ENCODE results near the gene CFDP1. TPM values are rescaled to one million over a fixed set of nuclear protein-coding genes. Genes with fewer than 3 reads are reported as not detected.

The CFDP1 gene
- total and polyA plus RNA-seq, 2 of the 13 experiments (the other 11 are each of a cell fraction or from before 2014, with no cell fraction given) = 78.6 to 153 TPM

GRCh38 chr16:75262800-75263127 lies 170.5 kb downstream of the CFDP1 start:
- no peak; the same call in 2 of the 3 replicates for ATAC-seq
- in situ Hi-C loops (cut with HindIII; ENCODE audit: extremely low pct_ligation_motif_present, low pct_unique_long_range_greater_than_20kb) = no loop called here
- no peaks in the 10 kb centered on the region for H3K27me3 ChIP-seq (ENCODE audit: control insufficient read depth in 1 of 2, insufficient read depth in 2 of 2, low read length in 2 of 2)
- no peak for FAIRE-seq
- 68% methylated on average over 4 of the region's 5 CpGs for WGBS (ENCODE audit: low lambda C conversion rate)
- DNase-seq (ENCODE audit: low spot score) = no peak
- peaks cover 76% of the 10 kb centered on the region for H3K4me1 ChIP-seq (ENCODE audit: insufficient read depth, low read length)
- ChIA-PET POLR2A (interaction anchor here (0.8 to 9.3 kb wide), 10 partner anchors 9 to 171 kb away, joined by 3 to 151 read pairs (median 10); partner anchors contain the start of genes BCAR1 and CFDP1), CTCF (ENCODE audit: low intra/inter-chr PET ratio, low total read pairs) (no interaction called here)
- no TSS peak for BruUV-seq (replicated peaks)
- H2AFZ ChIP-seq (ENCODE audit: low read length) = no peak overlapping the region
- H3K9ac ChIP-seq (ENCODE audit: insufficient read depth, low read depth, low read length) = peak overlapping the region; percentile 96
- no peaks in the 10 kb centered on the region for H3K9me3 ChIP-seq (ENCODE audit: low read length)
- intact Hi-C loops (cut with micrococcal nuclease; ENCODE audit: unreplicated experiment) = loop anchor here (1.0 to 5.0 kb wide), 3 partner anchors 24 to 200 kb away; partner anchors contain the start of gene TMEM170A
- peak overlapping the region; percentile 61 for H3K27ac ChIP-seq (ENCODE audit: extremely low read length, insufficient read depth, low read length)
- H3K36me3 ChIP-seq (replicated peaks in 1 of 2; ENCODE audit: control insufficient read depth in 1 of 2, insufficient read depth in 2 of 2, low read length in 2 of 2) = peaks cover 4 to 5% of the 10 kb centered on the region in 2 experiments; a peak in 1 of 5 replicates
- peak overlapping the region in 2 of 3 experiments; percentile 2 to 96; a peak in 3 of 6 replicates for H3K4me3 ChIP-seq (replicated peaks in 1 of 3; ENCODE audit: insufficient read depth in 1 of 3, low read depth in 2 of 3, low read length in 3 of 3)
- H3K4me2 ChIP-seq (ENCODE audit: low read depth, low read length) = peak overlapping the region; percentile 98
- peaks cover 74% of the 10 kb centered on the region for H3K79me2 ChIP-seq (ENCODE audit: insufficient read depth, low read length)
- peaks cover 42% of the 10 kb centered on the region for H4K20me1 ChIP-seq (ENCODE audit: insufficient read depth, low read length)
- TF ChIP-seq KDM2A (CRISPR knock-in tag; IDR thresholded peaks at IDR 0.05; ENCODE audit: borderline replicate concordance, low read depth) = no peak
- no peak for TF ChIP-seq JARID2 (CRISPR knock-in tag; IDR thresholded peaks at IDR 0.05; ENCODE audit: insufficient replicate concordance)
- TF ChIP-seq ATF7 (IDR thresholded peaks at IDR 0.05) = no peak
- no peak for TF ChIP-seq ATF7 (CRISPR knock-in tag; IDR thresholded peaks at IDR 0.05)
- TF ChIP-seq DDIT3 (CRISPR knock-in tag; IDR thresholded peaks at IDR 0.05) = no peak
- no peak for TF ChIP-seq PLRG1 (conservative IDR thresholded peaks at IDR 0.05)
- 0 out of 2 replicates have a peak, but pooled peaks have one; percentile 6 for TF ChIP-seq SNAPC4 (CRISPR knock-in tag; IDR thresholded peaks at IDR 0.05)
- TF ChIP-seq CEBPB (IDR thresholded peaks at IDR 0.05; ENCODE audit: borderline replicate concordance, low read depth, low read length) = no peak
- no peak for TF ChIP-seq ZBTB46 (CRISPR knock-in tag; IDR thresholded peaks at IDR 0.05; ENCODE audit: borderline replicate concordance)
- TF ChIP-seq, protein P1, sequence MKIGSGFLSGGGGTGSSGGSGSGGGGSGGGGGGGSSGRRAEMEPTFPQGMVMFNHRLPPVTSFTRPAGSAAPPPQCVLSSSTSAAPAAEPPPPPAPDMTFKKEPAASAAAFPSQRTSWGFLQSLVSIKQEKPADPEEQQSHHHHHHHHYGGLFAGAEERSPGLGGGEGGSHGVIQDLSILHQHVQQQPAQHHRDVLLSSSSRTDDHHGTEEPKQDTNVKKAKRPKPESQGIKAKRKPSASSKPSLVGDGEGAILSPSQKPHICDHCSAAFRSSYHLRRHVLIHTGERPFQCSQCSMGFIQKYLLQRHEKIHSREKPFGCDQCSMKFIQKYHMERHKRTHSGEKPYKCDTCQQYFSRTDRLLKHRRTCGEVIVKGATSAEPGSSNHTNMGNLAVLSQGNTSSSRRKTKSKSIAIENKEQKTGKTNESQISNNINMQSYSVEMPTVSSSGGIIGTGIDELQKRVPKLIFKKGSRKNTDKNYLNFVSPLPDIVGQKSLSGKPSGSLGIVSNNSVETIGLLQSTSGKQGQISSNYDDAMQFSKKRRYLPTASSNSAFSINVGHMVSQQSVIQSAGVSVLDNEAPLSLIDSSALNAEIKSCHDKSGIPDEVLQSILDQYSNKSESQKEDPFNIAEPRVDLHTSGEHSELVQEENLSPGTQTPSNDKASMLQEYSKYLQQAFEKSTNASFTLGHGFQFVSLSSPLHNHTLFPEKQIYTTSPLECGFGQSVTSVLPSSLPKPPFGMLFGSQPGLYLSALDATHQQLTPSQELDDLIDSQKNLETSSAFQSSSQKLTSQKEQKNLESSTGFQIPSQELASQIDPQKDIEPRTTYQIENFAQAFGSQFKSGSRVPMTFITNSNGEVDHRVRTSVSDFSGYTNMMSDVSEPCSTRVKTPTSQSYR (CRISPR knock-in tag; IDR thresholded peaks at IDR 0.05; ENCODE audit: borderline replicate concordance) = no peak
- TF ChIP-seq ZMAT3 (CRISPR knock-in tag; conservative IDR thresholded peaks at IDR 0.05) = no peak
- TF ChIP-seq IRF1 (CRISPR knock-in tag; IDR thresholded peaks at IDR 0.05; ENCODE audit: low read depth) = no peak
- TF ChIP-seq PHB2 (IDR thresholded peaks at IDR 0.05; ENCODE audit: partially characterized antibody) = no peak

Measured in HepG2 (cell line).